Thyroid gland (tissue), 4 donors: ENCODE measurements around the gene ADAMTS1. TPM values are rescaled to one million over a fixed set of nuclear protein-coding genes. Genes with fewer than 3 reads are reported as not detected.

Experiments
- DNase-seq, 2 donors: peaks; one replicate each; pipeline ENCODE4 v3.0.0-alpha.2; 2019
- H3K27ac ChIP-seq, 3 donors: fragments of 200-600 bp; sonication (generic); 1 replicate in 2 of 3; 2 replicates in 1 of 3; pipeline ENCODE4 v1.5.1; 2016 to 2019; ENCODE audit warnings: mild to moderate bottlenecking in 1 of 3, moderate library complexity in 1 of 3
- H3K27me3 ChIP-seq: fragments of 200-600 bp; sonication (generic); one replicate; pipeline ENCODE4 v1.5.1; 2019
- H3K36me3 ChIP-seq, 2 donors: fragments of 200-600 bp; sonication (generic); one replicate each; pipeline ENCODE4 v1.5.1; 2016 to 2019
- H3K4me1 ChIP-seq, 2 donors: fragments of 200-600 bp; sonication (generic); one replicate each; pipeline ENCODE4 v1.5.1; 2017 to 2019
- H3K4me3 ChIP-seq, 3 donors: fragments of 200-600 bp; sonication (generic); replicated peaks in 1 of 3; 1 replicate in 2 of 3; 2 replicates in 1 of 3; pipeline ENCODE4 v1.5.1; 2016; ENCODE audit warnings: mild to moderate bottlenecking in 1 of 3
- H3K9me3 ChIP-seq: fragments of 200-600 bp; sonication (generic); one replicate; pipeline ENCODE4 v1.5.1; 2017
- CTCF ChIP-seq, 6 experiments: fragments of 200-600 bp in 3 of 6; fragments of 450-650 bp in 3 of 6; sonication (generic) in 3 of 6; IDR thresholded peaks; one replicate each; pipeline ENCODE4 v1.5.1; 2016 to 2019; ENCODE audit warnings: antibody characterized with exemption in 6 of 6, mild to moderate bottlenecking in 2 of 6, inconsistent platforms in 1 of 6, moderate library complexity in 1 of 6
- POLR2A ChIP-seq, 2 donors: fragments of 450-650 bp; IDR thresholded peaks; one replicate each; pipeline ENCODE4 v1.6.1; 2017; ENCODE audit warnings: antibody characterized with exemption in 2 of 2, mild to moderate bottlenecking in 2 of 2, moderate library complexity in 1 of 2
- WGBS, 2 donors: methylation state at CpG; one replicate each; pipeline ENCODE4 v1.1.5; 2017; 5-methylcytosine and 5-hydroxymethylcytosine counted together
- intact Hi-C: fragments of 100-400 bp; cut with DNase I; formaldehyde crosslinking; loops from one replicate; pipeline ENCODE4 v1.15.1; 2023
- total RNA-seq, 4 donors: library from RNA; depleted of rRNA; stranded (reverse); fragments of >200 nt; gene quantifications; one replicate each; pipeline ENCODE4 v1.2.3, GENCODE V29; 2016

ADAMTS1 gene
- total RNA-seq, 4 donors from 2014 or later: 43.4 to 86.5 (median 56.3) TPM

- no peaks in the 10 kb centered on the region for H3K27me3 ChIP-seq
- H3K36me3 ChIP-seq: no peaks in the 10 kb centered on the region
- TF ChIP-seq CTCF (IDR thresholded peaks at IDR 0.05) (no peak), POLR2A (IDR thresholded peaks at IDR 0.05) (no peak)
- peak overlapping the region in 2 of 3 donors; percentile 16 to 24 for H3K27ac ChIP-seq
- intact Hi-C loops: no loop called here
- H3K4me1 ChIP-seq: peaks cover 3 to 5% of the 10 kb centered on the region in 2 donors
- no peak for DNase-seq
- 73 to 81% methylated on average over 5 of the region's 5 CpGs for WGBS, 2 donors
- no peaks in the 10 kb centered on the region for H3K9me3 ChIP-seq
- no peak overlapping the region for H3K4me3 ChIP-seq
These were observed 50.4 kb downstream of the ADAMTS1 start for GRCh38 chr21:26794597-26795411.

GRCh38 chr21:26790296-26790695, 54.9 kb downstream of the ADAMTS1 start:
- intact Hi-C loops: no loop called here
- Histone ChIP-seq H3K36me3 (no peaks in the 10 kb centered on the region), H3K27me3 (no peaks in the 10 kb centered on the region), H3K9me3 (no peaks in the 10 kb centered on the region), H3K4me1 (peaks cover 5% of the 10 kb centered on the region in 2 donors), H3K4me3 (no peak overlapping the region), H3K27ac (peak overlapping the region in 2 of 3 donors; percentile 4 to 39)
- no peak for TF ChIP-seq POLR2A (IDR thresholded peaks at IDR 0.05)
- no peak for TF ChIP-seq CTCF (IDR thresholded peaks at IDR 0.05)
- DNase-seq: peak in 1 of 2 donors; percentile 30

GRCh38 chr21:26788790-26789189, 56.4 kb downstream of the ADAMTS1 start:
- H3K4me3 ChIP-seq: no peak overlapping the region
- DNase-seq: peak in 1 of 2 donors; percentile 19
- intact Hi-C loops: no loop called here
- no peaks in the 10 kb centered on the region for H3K36me3 ChIP-seq
- 69 to 74% methylated on average over 8 of the region's 8 CpGs for WGBS, 2 donors
- H3K27ac ChIP-seq: peak overlapping the region; percentile 9 to 63 (median 27)
- H3K4me1 ChIP-seq: peaks cover 5% of the 10 kb centered on the region in 2 donors
- H3K27me3 ChIP-seq: no peaks in the 10 kb centered on the region
- no peaks in the 10 kb centered on the region for H3K9me3 ChIP-seq
- TF ChIP-seq POLR2A (IDR thresholded peaks at IDR 0.05) (no peak), CTCF (IDR thresholded peaks at IDR 0.05) (no peak)

Other genes with a start within 250 kb of the ADAMTS1 start
- 10 to 100 TPM; 13.5 to 29.3 (median 21.3) TPM for gene ADAMTS5, start 121.7 kb upstream of the ADAMTS1 start, total RNA-seq